Measurements from ENCODE around the gene C1QTNF1.

DNA sequence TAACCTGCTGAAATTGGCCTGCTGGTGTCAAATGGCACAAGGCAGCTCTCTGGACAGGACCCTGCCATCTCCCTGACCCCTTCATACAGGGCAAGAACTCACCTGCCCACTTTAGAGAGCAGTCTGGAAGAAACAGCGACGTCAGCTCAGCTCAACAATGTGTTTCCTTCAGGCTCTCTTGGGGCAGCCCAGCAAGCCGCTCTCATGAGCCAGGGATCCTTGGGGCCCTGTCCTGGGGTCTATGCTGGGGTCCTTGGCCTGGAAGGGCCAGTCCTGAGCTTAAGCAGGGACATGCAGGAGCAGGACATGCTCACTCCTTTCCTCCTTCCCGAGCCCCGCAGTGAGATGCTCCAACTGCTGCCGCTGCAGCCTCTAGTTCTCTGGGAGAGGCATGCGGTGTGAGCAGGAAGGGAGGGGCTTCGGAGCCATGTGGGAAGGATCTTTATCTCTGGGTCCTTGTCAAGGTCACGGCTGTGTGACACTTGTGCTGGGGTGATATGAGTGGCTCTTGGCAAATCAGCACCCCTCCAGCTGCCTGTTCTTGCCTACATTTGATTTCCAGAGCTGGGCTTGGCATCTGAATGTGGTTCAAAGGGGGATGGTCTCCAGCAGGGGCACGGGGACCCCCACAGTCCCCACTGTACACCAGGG lies 3.4 kb downstream of the C1QTNF1 start:
- no peak for TF ChIP-seq YY1 (IDR thresholded peaks at IDR 0.05; ENCODE audit: insufficient read depth, insufficient read length)
- no peak for TF ChIP-seq ZNF274 (IDR thresholded peaks at IDR 0.05; ENCODE audit: low read depth, low read length)
- TF ChIP-seq SUZ12 (IDR thresholded peaks at IDR 0.05; ENCODE audit: extremely low read depth, insufficient read depth, insufficient read length) = no peak

All from NT2/D1 (cell line).